Activated naive CD4-positive, alpha-beta T cell treated with anti-CD3 and anti-CD28 coated beads for 36 hours (primary cell): ENCODE data around the gene ADAMTSL2. TPM values are rescaled to one million over a fixed set of nuclear protein-coding genes. Genes with fewer than 3 reads are reported as not detected.

Source experiments
- CTCF ChIA-PET: fragments of 350-600 bp; sonication (Branson Sonifier 250); formaldehyde crosslinking; loops from one replicate; lab custom pipeline; 2021; ENCODE audit warnings: antibody characterized with exemption; lab: Charles Lee
- DNase-seq: peaks from one replicate; pipeline ENCODE4 v3.0.0-alpha.2; 2020
- H3K27ac Mint-ChIP-seq: one replicate; pipeline ENCODE4 v1.8.0; 2021; ENCODE audit warnings: mild to moderate bottlenecking, mixed read lengths
- H3K27me3 Mint-ChIP-seq: one replicate; pipeline ENCODE4 v1.8.0; 2021; ENCODE audit warnings: low read depth, mixed read lengths
- H3K36me3 Mint-ChIP-seq: one replicate; pipeline ENCODE4 v1.8.0; 2021; ENCODE audit warnings: low read depth, mixed read lengths
- H3K4me1 Mint-ChIP-seq: one replicate; pipeline ENCODE4 v1.8.0; 2021; ENCODE audit warnings: low read depth, mixed read lengths
- H3K4me3 Mint-ChIP-seq: one replicate; pipeline ENCODE4 v1.8.0; 2021; ENCODE audit warnings: mild to moderate bottlenecking, moderate library complexity, mixed read lengths
- H3K9me3 Mint-ChIP-seq: one replicate; pipeline ENCODE4 v1.8.0; 2021; ENCODE audit warnings: mixed read lengths
- intact Hi-C: fragments of 100-400 bp; cut with micrococcal nuclease; formaldehyde crosslinking; loops from one replicate; pipeline ENCODE4 v1.15.1; 2023
- total RNA-seq, 2 experiments: library from RNA; stranded (reverse); gene quantifications; one replicate each; pipeline ENCODE4 v1.2.3, GENCODE V29; 2021

ADAMTSL2 gene
- total RNA-seq, result under 1 TPM; 0.14 to 0.17 TPM

- DNase-seq, result peak; percentile 58
- Mint-ChIP-seq H3K27ac (no peak within 1 kb of the TSS), H3K4me3 (peak within 1 kb of the TSS; percentile 21), H3K27me3 (no peaks in the 10 kb centered on the region), H3K9me3 (no peaks in the 10 kb centered on the region), H3K4me1 (peaks cover 14% of the 10 kb centered on the region), H3K36me3 (no peaks in the 10 kb centered on the region)
- CTCF ChIA-PET, result interaction anchor here (0.6 to 3.6 kb wide), 6 partner anchors 16 to 209 kb away, joined by 3 to 16 read pairs (median 4); no protein-coding TSS in a partner anchor
- intact Hi-C loops, result no loop called here
Observed at GRCh38 chr9:133534346-133535291, at the start of gene ADAMTSL2. ADAMTSL2 (plus strand) TSS chr9:133534704; CDS start chr9:133536713, 2,009 bp downstream.

GRCh38 chr9:133485531-133486260 lies 48.8 kb upstream of the ADAMTSL2 start:
- DNase-seq, result no peak
- intact Hi-C loops, result loop anchor here (1.0 to 5.0 kb wide), 6 partner anchors 79 to 463 kb away; partner anchors contain the start of genes SURF1, SURF2 and SURF6
- Mint-ChIP-seq H3K4me3 (no peak overlapping the region), H3K4me1 (peaks cover 3% of the 10 kb centered on the region), H3K27ac (no peak overlapping the region), H3K36me3 (no peaks in the 10 kb centered on the region), H3K9me3 (no peaks in the 10 kb centered on the region), H3K27me3 (no peaks in the 10 kb centered on the region)
- CTCF ChIA-PET, result interaction anchor here (0.8 to 3.5 kb wide), 5 partner anchors 8 to 299 kb away, joined by 3 to 16 read pairs (median 6); partner anchors contain the start of gene CACFD1

GRCh38 chr9:133487331-133487725 lies 47.2 kb upstream of the ADAMTSL2 start:
- Mint-ChIP-seq H3K27ac (no peak overlapping the region), H3K4me1 (peaks cover 3% of the 10 kb centered on the region), H3K27me3 (no peaks in the 10 kb centered on the region), H3K4me3 (no peak overlapping the region), H3K36me3 (no peaks in the 10 kb centered on the region), H3K9me3 (no peaks in the 10 kb centered on the region)
- DNase-seq, result no peak
- intact Hi-C loops, result loop anchor here (2.0 to 5.0 kb wide), 3 partner anchors 130 to 249 kb away; partner anchors contain the start of genes SURF1, SURF2 and SURF6
- CTCF ChIA-PET, result interaction anchor here (0.6 to 3.5 kb wide), 7 partner anchors 8 to 536 kb away, joined by 3 to 16 read pairs (median 4); no protein-coding TSS in a partner anchor

- H3K27ac Mint-ChIP-seq, result no peak overlapping the region
- no peaks in the 10 kb centered on the region for H3K36me3 Mint-ChIP-seq
- intact Hi-C loops, result loop anchor here (5.0 kb wide), 2 partner anchors 131 to 151 kb away; partner anchors contain the start of genes SURF1, SURF2 and SURF6
- no peaks in the 10 kb centered on the region for H3K27me3 Mint-ChIP-seq
- no peak overlapping the region for H3K4me3 Mint-ChIP-seq
- CTCF ChIA-PET, result interaction anchor here (0.6 to 1.5 kb wide), 4 partner anchors 83 to 310 kb away, joined by 3 to 4 read pairs (median 3); no protein-coding TSS in a partner anchor
- no peaks in the 10 kb centered on the region for H3K9me3 Mint-ChIP-seq
- no peak for DNase-seq
- H3K4me1 Mint-ChIP-seq, result peaks cover 3% of the 10 kb centered on the region
Observed at GRCh38 chr9:133488686-133489252, 45.7 kb upstream of the ADAMTSL2 start.

- H3K36me3 Mint-ChIP-seq, result no peaks in the 10 kb centered on the region
- DNase-seq, result no peak
- intact Hi-C loops, result loop anchor here (5.0 kb wide), 2 partner anchors 132 to 152 kb away; partner anchors contain the start of genes SURF1, SURF2 and SURF6
Observed at GRCh38 chr9:133489253-133490190, 45.0 kb upstream of the ADAMTSL2 start.

GRCh38 chr9:133490201-133490681 lies 44.3 kb upstream of the ADAMTSL2 start:
- no peak for DNase-seq
- intact Hi-C loops, result no loop called here
- no peak overlapping the region for H3K27ac Mint-ChIP-seq
- CTCF ChIA-PET, result interaction anchor here (0.6 kb wide), 1 partner anchor 629 kb away, joined by 3 read pairs; no protein-coding TSS in a partner anchor
- no peaks in the 10 kb centered on the region for H3K9me3 Mint-ChIP-seq
- H3K36me3 Mint-ChIP-seq, result no peaks in the 10 kb centered on the region
- H3K4me1 Mint-ChIP-seq, result peaks cover 3% of the 10 kb centered on the region
- no peak overlapping the region for H3K4me3 Mint-ChIP-seq
- H3K27me3 Mint-ChIP-seq, result no peaks in the 10 kb centered on the region

More at GRCh38 chr9:133489253-133490190, 45.0 kb upstream of the ADAMTSL2 start:
- H3K4me1 Mint-ChIP-seq, result peaks cover 3% of the 10 kb centered on the region
- no peaks in the 10 kb centered on the region for H3K27me3 Mint-ChIP-seq
- CTCF ChIA-PET, result interaction anchor here (0.6 to 1.5 kb wide), 2 partner anchors 251 to 273 kb away, joined by 3 read pairs; no protein-coding TSS in a partner anchor
- H3K27ac Mint-ChIP-seq, result no peak overlapping the region
- H3K4me3 Mint-ChIP-seq, result no peak overlapping the region
- no peaks in the 10 kb centered on the region for H3K9me3 Mint-ChIP-seq

GRCh38 chr9:133490865-133491655 lies 43.4 kb upstream of the ADAMTSL2 start:
- H3K4me3 Mint-ChIP-seq, result no peak overlapping the region
- intact Hi-C loops, result no loop called here
- peaks cover 2% of the 10 kb centered on the region for H3K4me1 Mint-ChIP-seq
- no peak overlapping the region for H3K27ac Mint-ChIP-seq
- CTCF ChIA-PET, result interaction anchor here (0.6 kb wide), 1 partner anchor 630 kb away, joined by 3 read pairs; no protein-coding TSS in a partner anchor
- H3K36me3 Mint-ChIP-seq, result no peaks in the 10 kb centered on the region
- H3K27me3 Mint-ChIP-seq, result no peaks in the 10 kb centered on the region
- DNase-seq, result no peak
- H3K9me3 Mint-ChIP-seq, result no peaks in the 10 kb centered on the region

GRCh38 chr9:133491656-133491925 lies 42.9 kb upstream of the ADAMTSL2 start:
- no peaks in the 10 kb centered on the region for H3K9me3 Mint-ChIP-seq
- intact Hi-C loops, result no loop called here
- no peak for DNase-seq
- no peaks in the 10 kb centered on the region for H3K36me3 Mint-ChIP-seq
- no peaks in the 10 kb centered on the region for H3K27me3 Mint-ChIP-seq
- CTCF ChIA-PET, result no interaction called here
- H3K4me1 Mint-ChIP-seq, result no peaks in the 10 kb centered on the region
- H3K4me3 Mint-ChIP-seq, result no peak overlapping the region
- H3K27ac Mint-ChIP-seq, result no peak overlapping the region

- Mint-ChIP-seq H3K27me3 (no peaks in the 10 kb centered on the region), H3K4me3 (no peak overlapping the region), H3K27ac (no peak overlapping the region), H3K9me3 (no peaks in the 10 kb centered on the region), H3K36me3 (no peaks in the 10 kb centered on the region), H3K4me1 (no peaks in the 10 kb centered on the region)
- intact Hi-C loops, result no loop called here
- CTCF ChIA-PET, result no interaction called here
- DNase-seq, result no peak
Observed at GRCh38 chr9:133492061-133493021, 42.2 kb upstream of the ADAMTSL2 start.
